GM19324 (cell line): ENCODE results near the gene SHANK3.
"Not testable (repeated sequence)": the region's sequence is repeated elsewhere in the genome, so short reads cannot be mapped to it uniquely, and the experiment has no call there.

Experiments
- ATAC-seq: cut with Tn5 transposase; IDR thresholded peaks from one replicate; pipeline ENCODE4 v1.9.1; 2021; ENCODE audit warnings: mild to moderate bottlenecking, moderate library complexity; ENCODE audit not compliant: unreplicated experiment, low FRiP score

Gene SHANK3

DNA sequence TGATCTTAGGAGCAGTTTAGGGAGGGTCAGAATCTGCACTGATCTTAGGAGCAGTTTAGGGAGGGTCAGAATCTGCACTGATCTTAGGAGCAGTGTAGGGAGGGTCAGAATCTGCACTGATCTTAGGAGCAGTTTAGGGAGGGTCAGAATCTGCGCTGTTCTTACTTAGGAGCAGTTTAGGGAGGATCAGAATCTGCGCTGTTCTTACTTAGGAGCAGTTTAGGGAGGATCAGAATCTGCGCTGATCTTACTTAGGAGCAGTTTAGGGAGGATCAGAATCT is 28.9 kb upstream of the SHANK3 start:
- not testable (repeated sequence) for ATAC-seq

DNA sequence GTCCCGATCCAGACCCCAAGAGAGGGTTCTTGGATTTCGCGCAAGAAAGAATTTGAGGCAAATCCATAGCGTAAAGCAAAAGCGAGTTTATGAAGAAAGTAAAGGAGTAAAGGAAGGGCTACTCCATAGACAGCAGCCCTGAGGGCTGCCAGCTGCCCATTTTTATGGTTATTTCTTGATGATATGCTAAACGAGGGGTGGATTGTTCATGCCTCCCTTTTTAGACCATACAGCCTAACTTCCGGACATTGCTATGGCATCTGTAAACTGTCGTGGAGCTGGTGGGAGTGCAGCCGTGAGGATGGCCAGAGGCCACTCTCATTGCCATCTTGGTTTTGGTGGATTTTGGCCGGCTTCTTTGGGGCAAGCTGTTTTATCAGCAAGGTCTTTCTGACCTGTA is 19.4 kb upstream of the SHANK3 start:
- ATAC-seq = no peak

DNA sequence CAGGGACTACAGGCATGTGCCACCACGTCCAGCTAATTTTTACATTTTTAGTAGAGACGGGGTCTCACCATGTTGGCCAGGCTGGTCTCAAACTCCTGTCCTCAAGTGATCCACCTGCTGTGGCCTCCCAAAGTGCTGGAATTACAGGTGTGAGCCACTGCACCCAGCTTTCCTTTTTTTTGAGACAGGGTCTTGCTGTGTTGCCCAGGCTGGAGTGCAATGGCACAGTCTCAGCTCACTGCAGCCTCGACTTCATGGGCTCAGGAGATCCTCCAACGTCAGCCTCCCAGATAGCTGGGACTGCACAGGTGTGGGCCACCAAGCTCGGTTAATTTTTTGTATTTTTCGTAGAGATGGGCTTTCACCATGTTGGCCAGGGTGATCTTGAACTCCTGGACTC is 18.0 kb upstream of the SHANK3 start:
- not testable (repeated sequence) for ATAC-seq

DNA sequence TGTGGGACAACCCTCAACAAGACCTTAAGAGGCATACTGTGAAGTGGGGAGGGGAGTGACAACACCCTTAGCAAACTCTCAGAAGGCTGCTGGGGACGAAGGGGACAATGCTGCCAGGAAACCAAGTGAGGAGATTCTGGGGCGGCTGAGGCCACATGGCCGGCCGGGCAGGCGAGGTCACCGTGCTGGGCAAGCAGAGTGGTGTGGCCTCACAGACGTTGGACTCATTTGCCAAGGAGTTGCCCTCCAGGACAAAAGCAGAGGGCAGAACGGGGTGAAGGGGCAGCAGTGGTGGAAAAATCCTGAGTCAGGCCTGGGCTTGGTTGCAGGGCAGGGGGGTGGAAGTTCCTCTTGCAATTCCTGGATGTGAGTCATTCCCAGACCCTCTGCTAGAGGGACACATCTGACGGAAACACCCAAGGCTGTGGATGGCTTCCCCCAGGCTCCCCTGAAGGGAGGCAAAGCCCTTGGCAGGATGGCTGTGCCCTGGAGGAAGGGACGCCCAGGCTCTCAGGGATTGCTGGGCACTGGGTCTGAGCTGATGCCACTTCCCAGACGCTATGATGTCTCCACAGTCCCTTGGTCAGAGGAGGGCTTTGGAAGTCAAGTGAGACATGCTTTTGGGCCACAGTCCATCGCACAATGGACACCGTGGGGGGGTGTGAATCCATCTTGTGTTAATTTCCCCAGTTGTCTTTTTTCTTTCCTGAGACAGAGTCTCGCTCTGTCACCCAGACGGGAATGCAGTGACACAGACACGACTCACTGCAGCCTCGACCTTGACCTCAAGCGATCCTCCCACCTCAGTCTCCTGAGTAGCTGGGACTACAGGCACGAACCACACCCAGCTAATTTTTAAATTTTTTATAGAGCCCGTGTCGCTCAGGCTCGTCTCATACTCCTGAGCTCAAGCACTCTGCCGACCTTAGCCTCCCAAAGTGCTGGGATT is 16.2 kb upstream of the SHANK3 start:
- no peak for ATAC-seq

DNA sequence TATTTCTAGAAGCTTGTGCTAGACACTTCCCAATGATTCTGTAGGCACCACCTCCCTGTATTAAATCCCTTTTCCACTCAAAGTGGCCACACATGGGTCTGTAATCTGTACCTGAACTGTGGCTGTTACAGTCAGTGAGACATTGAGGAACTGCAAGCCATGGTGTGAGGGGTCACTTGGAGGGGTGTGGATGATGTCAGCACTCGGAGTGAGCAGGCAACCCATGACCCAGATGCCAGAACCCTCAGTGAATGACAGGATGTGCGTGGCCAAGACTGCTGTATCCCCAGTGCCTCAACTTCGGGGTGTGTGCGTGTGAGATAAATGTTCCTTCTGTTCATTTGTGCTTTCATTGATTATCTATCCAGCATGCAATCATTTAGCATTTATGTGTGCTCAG is 14.7 kb upstream of the SHANK3 start:
- ATAC-seq = no peak

DNA sequence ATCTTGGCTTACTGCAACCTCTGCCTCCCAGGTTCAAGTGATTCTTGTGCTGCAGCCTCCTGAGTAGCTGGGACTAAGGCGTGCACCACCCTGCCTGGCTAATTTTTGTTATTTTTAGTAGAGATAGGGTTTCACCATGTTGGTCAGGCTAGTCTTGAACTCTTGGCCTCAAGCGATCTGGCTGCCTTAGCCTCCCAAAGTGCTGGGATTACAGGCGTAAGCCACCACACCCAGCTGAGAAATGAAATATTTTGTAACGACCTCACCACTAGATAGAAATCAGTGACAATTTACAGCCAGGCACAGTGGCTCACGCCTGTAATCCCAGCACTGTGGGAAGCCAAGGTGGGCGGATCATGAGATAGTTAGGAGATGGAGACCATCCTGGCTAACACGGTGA is 12.9 kb upstream of the SHANK3 start:
- not testable (repeated sequence) for ATAC-seq

DNA sequence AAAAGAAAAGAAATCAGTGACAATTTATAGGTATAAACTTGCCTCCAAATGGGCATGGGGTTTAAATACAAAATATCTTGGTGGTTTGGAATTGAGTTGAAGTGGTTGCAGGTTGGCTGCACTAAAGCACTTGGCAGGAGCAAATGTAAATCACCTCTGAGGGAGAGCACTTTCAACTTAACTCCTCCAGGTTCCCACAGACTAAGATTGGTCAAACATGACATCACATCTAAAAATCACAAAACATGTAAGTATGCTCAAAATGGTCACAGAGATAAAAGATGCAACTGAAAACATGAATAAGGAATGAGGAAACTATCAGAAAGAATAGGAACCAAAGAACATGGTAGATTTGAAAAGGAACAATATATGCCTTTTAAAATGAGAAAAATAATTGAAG is 12.3 kb upstream of the SHANK3 start:
- no peak for ATAC-seq

DNA sequence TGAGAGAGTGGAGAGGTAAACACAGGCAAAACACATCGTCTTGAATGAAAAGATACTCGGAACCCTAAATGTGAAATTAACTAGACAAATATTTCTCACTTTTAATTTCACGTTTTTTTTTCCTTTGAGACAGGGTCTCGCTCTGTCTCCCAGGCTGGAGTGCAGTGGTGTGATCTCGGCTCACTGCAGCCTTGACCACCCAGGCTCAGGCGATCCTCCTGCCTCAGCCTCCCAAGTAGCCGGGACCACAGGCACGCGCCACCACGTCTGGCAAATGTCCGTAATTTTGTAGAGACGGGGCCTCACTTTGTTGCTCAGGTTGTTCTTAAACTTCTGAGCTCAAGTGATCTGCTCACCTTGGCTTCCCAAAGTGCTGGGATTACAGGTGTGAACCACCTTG is 7.4 kb upstream of the SHANK3 start:
- no peak for ATAC-seq

DNA sequence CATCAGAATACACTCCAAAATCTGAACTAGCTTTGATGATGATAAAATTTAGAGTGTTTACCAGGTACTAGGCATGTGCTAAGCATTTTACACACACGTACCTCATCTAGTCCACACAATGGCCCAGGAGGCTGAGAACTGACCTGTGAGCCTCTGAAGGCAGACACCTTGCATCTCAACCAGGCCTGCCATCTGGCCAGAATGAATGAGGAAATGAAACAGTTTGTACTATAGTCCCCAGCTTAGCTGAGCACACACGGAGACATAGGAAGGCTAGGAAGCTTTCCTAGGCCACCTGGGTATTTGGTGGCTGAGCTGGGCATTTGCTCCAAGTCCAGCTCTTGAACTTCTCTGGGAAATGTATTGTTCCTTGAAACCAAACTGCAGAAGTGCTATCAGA is 6.9 kb upstream of the SHANK3 start:
- ATAC-seq = no peak

DNA sequence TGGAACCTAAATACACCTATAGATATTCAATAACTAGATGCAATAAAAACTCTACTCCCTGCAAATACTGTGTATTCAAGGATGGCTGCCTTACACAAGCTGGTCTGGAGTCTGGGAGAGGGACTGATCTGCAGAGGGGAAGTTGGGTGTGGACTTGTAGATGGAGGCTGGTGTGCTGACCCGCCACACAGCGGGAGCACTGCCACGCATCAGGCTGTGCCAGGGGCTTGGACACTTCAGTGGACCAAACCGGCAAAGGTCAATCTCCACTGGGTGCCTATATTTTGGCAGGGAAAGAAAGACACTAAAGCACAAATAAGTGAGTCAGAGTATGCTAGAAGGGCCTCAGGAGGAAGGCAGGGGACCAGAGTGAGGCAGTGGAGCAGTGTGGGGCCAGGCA is 2.1 kb upstream of the SHANK3 start:
- no peak for ATAC-seq

DNA sequence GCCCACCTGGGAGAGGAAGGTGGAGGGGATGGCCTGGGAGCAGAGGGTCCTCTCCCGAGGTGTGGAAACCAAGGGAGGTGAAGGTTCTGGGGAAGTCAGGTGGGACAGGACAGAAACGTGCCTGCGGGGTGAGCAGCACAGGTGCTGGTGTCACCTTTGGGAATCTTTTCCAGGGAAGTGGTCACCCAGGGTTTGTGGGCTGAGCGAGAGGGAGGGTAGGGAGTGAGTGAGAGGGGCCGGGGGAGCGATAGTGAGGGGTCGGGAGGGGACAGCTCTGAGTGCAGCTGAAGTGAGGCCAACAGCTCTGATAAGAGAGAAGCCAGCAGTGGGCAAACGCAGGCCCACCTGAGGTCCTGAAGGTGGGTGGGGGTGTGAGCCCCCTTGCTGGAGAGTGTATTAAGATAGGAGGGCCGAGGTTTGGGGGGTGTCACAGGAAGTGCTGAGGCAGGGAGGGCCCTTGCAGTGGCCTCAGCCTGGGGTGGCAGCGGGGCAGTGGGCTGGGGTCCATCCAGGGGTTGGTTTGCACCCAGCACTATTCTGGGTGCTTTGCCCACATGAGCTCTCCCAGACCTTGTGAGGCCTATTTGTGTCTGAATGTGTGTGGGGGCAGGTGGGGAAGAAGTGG is 1.6 kb upstream of the SHANK3 start:
- ATAC-seq = no peak

DNA sequence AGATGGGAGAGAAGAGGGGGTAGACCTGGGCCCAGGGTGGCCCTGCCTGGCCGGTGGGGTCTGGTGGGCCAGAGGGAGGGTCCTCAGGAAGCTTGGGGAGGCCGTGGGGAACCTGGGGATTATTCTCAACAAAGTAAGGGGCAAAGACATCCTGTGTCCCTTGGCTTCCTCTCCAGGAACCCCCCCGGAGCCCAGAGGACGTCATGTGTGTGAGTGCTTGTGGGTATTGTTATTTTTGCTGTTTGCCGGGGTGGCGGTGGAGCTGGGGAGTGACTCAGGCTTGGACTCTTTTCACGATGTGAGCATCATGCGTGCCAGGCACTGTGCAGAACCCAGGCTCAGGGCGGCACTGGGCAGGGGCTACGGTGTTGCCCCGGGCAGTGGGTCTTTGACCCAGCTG is 982 bp upstream of the SHANK3 start:
- no peak for ATAC-seq

DNA sequence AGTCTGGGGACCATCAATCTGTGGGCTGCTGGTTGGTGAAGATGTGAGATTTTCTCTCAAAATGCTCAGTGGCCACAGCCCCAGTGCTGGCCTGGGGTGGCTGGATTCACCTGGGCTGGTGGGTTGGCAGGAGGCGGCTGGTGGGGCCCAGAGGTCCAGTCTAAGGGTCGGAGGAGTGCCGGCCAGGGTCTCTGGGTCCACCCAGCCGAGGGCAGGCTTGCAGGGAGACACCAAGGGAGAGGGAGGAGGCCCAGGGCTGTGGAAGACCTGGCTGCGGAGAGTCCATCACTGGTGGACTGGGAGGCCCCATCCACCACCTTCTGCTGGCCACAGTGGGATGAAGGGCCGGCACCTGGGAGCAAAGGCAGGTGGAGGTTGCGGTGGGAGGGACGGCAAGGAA is 582 bp upstream of the SHANK3 start:
- ATAC-seq = no peak

DNA sequence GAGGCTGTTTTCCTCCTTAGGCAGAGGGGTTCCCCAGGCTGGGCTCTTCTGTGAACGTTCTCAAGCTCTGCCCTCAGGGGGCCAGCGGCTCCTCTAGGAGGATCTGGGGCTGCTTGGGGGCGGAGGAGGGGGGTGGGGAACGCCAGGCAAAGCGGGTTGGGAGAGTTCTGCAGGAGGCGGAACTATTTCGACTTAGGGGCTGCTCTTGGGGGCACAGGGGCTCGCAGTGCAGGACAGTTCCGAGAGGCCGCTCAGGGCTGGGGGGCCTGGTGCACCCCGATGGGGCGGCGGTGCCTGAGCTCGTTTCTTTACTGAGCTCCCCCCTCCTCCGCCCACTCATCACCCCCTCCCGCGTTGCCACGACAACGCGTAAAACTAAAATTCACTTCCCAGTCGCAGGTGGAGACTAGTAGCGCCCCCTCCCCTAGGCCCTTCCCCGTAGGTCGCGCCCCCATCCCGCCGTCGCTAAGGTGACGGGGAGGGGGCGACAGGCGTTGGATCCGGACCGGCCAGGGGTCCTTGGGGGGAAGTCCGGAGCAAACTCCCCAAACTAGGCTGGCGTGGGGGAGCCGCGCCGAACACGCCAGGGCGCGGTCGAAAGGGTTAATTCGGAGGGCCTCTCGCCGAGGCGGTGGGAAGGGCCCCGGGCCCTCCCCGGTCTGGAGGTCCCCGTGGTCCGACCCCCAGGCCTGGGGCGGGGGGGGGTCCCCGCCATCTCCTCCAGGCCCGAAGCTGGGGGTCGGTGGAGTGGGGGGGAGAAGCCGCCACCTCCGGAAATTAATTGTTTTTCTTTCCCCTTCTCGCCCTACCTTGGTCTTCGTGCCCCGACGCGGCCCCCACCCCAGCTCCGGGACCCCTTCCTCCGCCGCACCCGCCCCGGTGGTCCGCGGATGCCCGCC is 857 bp downstream of the SHANK3 start:
- no peak for ATAC-seq

DNA sequence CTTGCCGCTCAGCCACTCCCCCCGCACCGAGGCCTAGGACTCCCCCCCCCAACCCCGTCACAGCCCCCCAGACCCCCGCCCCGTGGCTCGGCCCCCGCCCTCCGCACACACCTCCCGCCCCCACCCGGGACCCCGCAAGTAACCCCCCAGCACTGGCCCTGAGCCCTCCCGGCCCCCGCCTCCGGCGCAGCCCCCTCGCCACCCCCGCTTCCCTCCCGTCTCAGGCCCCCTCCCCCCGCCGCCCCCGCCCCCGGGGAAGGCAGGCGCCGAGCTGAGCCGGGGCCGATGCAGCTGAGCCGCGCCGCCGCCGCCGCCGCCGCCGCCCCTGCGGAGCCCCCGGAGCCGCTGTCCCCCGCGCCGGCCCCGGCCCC is 1.5 kb downstream of the SHANK3 start:
- no peak for ATAC-seq

DNA sequence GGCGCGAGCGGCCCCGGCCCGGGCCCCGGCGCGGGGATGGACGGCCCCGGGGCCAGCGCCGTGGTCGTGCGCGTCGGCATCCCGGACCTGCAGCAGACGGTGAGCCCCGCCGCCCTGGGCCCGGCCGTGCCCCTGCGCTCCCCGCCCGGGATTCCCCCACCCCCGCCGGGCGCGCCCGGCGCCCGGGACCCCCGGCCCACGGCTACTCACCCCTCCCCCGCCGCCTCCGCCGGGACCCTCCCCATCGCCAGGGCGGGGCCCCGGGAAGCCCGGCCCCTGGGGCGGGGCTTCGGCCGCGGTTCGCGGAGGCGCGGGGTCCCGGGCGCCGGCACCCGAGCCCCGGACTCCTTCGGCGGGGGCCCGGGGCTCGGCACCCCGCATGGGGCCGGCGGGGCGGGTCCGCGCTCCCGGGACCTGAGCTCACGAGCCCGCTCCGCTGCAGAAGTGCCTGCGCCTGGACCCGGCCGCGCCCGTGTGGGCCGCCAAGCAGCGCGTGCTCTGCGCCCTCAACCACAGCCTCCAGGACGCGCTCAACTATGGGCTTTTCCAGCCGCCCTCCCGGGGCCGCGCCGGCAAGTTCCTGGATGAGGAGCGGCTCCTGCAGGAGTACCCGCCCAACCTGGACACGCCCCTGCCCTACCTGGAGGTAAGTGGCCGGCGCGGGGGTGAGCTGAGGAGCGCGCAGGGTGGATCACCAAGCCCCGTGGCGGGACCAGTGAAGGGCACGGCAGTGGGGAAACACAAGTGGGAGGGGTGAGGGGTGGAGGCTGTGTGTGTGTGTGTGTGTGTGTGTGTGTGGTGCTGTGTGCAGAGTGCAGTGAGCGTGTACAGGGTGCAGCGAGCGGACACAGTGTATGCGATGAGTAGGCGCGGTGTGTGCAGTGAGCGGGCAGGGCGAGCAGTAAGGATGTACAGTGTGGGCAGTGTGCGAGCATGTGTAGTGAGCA is 2.3 kb downstream of the SHANK3 start:
- ATAC-seq = no peak

DNA sequence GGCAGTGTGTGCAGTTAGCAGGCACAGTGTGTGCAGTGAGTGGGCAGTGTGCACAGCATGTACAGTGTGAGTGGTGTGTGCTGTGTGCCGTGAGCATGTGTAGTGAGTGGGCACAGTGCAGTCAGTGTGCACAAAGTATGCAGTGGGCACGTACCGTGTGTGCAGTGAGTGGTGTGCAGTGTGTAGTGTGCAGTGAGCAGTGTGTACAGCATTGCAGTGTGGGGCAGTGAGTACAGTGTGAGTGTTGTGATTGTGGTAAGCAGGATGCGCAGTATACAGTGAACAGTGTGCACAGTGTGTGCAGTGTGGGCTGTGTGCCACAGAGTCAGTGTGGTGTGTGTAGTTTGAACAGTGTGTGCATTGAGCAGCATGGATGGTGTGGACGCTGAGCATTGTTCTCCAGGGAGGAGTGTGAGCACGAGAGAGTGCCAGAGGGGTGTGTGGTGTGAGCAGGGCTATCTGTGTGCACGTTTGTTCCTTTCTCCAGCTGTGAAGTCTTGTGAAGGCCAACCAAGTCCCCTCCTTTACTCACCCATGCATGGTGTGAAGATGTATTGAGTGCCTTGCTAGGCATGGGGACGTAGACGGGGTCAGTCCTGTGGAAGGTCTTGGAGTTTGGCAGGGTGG is 3.0 kb downstream of the SHANK3 start:
- no peak for ATAC-seq

DNA sequence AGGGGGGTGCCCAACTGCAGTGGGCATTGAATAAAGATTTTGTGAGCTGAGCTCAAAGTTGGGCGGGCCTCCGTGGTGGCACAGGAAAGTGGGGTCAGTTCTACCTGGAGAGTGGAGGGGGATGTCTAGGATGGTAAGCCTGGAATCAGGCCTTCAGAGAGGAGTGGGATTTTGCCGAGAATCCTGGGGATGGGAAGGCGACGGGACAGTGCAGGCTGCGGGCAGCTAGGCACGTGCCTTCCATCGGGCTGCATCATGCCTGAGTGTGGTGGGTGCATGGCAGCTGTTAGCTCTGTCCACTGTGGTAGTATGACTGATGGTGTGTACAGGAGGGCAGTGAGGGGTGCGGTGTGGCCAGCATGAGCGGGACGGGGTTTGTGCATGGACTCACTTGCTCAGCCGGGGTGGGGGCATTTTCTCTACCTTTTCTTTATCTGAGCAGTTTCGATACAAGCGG is 3.6 kb downstream of the SHANK3 start:
- no peak for ATAC-seq

DNA sequence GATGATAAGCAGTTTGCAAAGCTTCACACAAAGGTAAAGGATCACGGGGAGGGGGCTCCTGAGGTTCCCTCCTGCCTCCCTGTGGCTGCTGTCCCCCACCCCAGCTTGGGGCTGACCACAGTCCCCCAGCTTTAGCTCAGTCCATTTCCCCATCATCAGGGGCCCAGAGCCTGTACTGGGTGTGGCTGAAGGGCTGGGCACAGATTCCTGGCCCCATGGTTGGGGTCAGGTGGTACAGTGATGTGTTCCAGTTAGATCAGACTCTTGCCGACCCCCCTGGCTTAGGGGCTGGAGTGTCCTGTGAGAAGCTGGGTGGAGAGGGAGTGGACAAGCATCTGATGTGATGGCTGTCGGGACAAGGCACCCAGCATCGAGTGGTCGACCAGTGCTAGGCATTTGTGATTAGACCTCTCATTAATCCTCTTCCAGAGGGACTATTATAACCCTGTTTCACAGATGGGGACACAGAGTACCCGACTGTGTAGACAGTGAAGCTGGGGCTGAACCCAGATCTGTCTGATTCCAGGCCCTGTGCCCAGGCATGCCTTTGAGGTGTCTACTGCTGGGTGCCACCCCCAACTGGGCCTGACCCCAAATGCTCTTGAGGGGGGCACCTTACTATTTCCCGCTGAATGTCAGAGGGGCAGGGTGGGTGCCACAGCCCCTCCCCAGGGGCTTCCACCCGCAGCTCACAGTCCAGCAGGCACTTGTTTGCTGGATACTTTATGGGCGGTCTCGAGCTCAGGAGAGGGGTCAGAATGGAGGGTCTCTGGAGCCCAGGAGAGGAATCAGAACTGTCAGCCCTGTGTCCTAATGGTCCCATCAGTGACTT is 4.3 kb downstream of the SHANK3 start:
- ATAC-seq = no peak
